Testis (tissue), 3 donors: ENCODE data around the gene SLC35A2. TPM values are rescaled to one million over a fixed set of nuclear protein-coding genes. Genes with fewer than 3 reads are reported as not detected.
"Not testable (repeated sequence)": the region's sequence is repeated elsewhere in the genome, so short reads cannot be mapped to it uniquely, and the experiment has no call there.

Source experiments
- DNase-seq: peaks from one replicate; pipeline ENCODE4 v3.0.0-alpha.2; 2019
- H3K27ac ChIP-seq, 2 donors: fragments of 200-600 bp; sonication (generic); one replicate each; pipeline ENCODE4 v1.5.1; 2019
- H3K27me3 ChIP-seq: fragments of 200-600 bp; sonication (generic); one replicate; pipeline ENCODE4 v1.5.1; 2019
- H3K36me3 ChIP-seq: fragments of 200-600 bp; sonication (generic); one replicate; pipeline ENCODE4 v1.5.1; 2017; ENCODE audit warnings: low read depth; ENCODE audit errors: missing control alignments
- H3K4me1 ChIP-seq: fragments of 200-600 bp; sonication (generic); one replicate; pipeline ENCODE4 v1.5.1; 2019
- H3K4me3 ChIP-seq, 2 donors: fragments of 200-600 bp; sonication (generic); one replicate each; pipeline ENCODE4 v1.5.1; 2017 to 2019
- H3K9me3 ChIP-seq: fragments of 200-600 bp; sonication (generic); one replicate; pipeline ENCODE4 v1.5.1; 2017
- POLR2A ChIP-seq: fragments of 450-650 bp; IDR thresholded peaks from one replicate; pipeline ENCODE4 v1.6.1; 2017; ENCODE audit warnings: antibody characterized with exemption, mild to moderate bottlenecking, moderate library complexity
- WGBS, 2 donors: methylation state at CpG; one replicate each; pipeline ENCODE4 v1.1.5; 2018; 5-methylcytosine and 5-hydroxymethylcytosine counted together
- intact Hi-C: fragments of 100-400 bp; cut with DNase I; formaldehyde crosslinking; loops from one replicate; pipeline ENCODE4 v1.15.1; 2023; ENCODE audit warnings: low total_unique reads
- polyA plus RNA-seq: library from polyadenylated mRNA; stranded (reverse); fragments of 350-450 nt; fragmentation: Illumina TruSeq; extraction: RNeasy Lipid Tissue Mini Kit (QIAGEN cat#74804); gene quantifications from one replicate; pipeline ENCODE4 v1.2.3, GENCODE V29; 2014; ENCODE audit warnings: low read depth, low replicate concordance; ENCODE audit not compliant: insufficient read depth
- small RNA-seq, 2 donors: library from RNA; depleted of rRNA; stranded (forward); fragments of <200 nt; gene quantifications; one replicate each; pipeline ENCODE3, GENCODE V24; 2016
- total RNA-seq, 2 donors: library from RNA; depleted of rRNA; stranded (reverse); fragments of >200 nt; gene quantifications; one replicate each; pipeline ENCODE4 v1.2.3, GENCODE V29; 2016
- TF ChIP-seq, protein P1 (sequence below), 3 experiments: fragments of 450-650 bp in 2 of 3; fragments of 200-600 bp in 1 of 3; sonication (generic) in 1 of 3; IDR thresholded peaks; one replicate each; pipeline ENCODE4 v1.5.1; 2016 to 2019; ENCODE audit warnings: antibody characterized with exemption in 3 of 3, mild to moderate bottlenecking in 2 of 3, moderate library complexity in 1 of 3

The SLC35A2 gene
- total and polyA plus RNA-seq, 3 donors from 2014 or later: 15.9 to 21.6 (median 18.6) TPM

DNA sequence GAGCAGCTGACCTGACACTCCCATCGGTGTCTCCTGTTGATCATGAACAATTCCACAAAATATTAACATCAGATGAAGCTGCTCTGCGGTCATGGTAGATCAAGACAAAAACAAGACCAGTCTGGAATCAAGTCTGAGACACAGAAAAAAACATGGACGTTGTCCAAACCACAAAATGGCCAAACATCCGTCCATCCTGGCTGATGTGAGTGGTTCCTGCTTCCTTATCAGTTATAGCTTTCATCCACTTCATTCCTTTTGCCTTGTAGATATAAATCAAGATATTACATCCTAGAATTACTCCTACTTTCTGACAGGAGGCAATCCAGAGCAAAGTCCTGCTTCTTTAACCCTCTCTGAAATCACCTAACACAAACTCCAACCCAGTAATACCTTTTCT lies 47.2 kb downstream of the SLC35A2 start:
- H3K27me3 ChIP-seq: no peaks in the 10 kb centered on the region
- no peak overlapping the region for H3K27ac ChIP-seq
- H3K4me3 ChIP-seq: no peak overlapping the region
- H3K4me1 ChIP-seq: no peaks in the 10 kb centered on the region
- intact Hi-C loops: no loop called here
- H3K9me3 ChIP-seq: no peaks in the 10 kb centered on the region
- 57 to 63% methylated on average over 4 of the region's 4 CpGs for WGBS, 2 donors
- no peaks in the 10 kb centered on the region for H3K36me3 ChIP-seq
- TF ChIP-seq POLR2A: no peak
- TF ChIP-seq, protein P1, sequence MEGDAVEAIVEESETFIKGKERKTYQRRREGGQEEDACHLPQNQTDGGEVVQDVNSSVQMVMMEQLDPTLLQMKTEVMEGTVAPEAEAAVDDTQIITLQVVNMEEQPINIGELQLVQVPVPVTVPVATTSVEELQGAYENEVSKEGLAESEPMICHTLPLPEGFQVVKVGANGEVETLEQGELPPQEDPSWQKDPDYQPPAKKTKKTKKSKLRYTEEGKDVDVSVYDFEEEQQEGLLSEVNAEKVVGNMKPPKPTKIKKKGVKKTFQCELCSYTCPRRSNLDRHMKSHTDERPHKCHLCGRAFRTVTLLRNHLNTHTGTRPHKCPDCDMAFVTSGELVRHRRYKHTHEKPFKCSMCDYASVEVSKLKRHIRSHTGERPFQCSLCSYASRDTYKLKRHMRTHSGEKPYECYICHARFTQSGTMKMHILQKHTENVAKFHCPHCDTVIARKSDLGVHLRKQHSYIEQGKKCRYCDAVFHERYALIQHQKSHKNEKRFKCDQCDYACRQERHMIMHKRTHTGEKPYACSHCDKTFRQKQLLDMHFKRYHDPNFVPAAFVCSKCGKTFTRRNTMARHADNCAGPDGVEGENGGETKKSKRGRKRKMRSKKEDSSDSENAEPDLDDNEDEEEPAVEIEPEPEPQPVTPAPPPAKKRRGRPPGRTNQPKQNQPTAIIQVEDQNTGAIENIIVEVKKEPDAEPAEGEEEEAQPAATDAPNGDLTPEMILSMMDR (IDR thresholded peaks at IDR 0.05): no peak
- DNase-seq: no peak

DNA sequence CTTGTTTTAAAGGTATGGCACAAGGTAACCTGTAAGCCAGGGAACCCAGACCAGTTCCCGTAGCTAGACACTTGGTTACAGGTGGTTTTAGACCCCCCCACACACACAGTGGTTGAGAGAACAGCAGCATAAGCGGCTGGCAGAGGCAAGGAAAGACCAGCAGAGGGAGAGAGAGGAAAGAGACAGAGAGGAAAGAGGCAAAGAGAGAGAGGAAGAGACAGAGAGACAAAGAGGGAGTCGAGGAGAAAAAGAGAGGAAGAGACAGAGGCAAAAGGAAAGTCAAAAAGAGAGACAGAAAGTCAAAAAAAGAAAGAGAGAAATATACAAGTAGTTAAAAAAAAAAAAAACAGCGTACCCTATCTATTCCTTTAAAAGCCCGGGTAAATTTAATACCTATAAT lies 56.5 kb downstream of the SLC35A2 start:
- intact Hi-C loops: no loop called here

DNA sequence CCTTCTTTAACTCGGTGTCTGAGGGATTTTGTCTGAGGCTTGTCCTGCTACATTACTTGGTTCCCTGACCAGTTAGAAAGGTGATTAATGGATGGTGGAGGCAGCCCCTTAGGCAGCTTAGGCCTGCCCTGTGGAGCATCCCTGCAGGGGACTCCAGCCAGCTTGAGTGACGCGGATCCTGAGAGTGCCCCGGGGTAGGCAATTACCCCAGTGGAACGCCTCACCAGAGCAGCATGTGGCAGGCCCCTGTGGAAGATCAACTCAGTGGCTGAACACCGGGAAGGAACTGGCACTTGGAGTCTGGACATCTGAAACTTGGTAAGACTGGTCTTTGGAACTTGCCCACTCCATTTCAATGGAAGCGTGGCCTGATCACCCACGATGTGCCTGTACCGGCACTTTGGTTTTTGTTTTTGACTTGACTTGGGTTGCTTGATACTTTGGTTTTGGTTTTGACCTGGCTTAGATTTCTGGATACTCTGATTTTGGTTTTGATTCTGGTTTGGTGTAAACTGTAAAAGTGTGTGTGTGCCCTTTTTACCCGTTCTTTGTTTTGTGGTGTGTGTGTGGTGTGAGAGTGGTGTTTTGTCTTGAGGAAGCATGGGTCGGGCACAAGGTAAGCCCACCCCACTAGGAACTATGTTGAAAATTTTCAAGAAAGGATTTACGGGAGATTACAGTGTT lies 57.2 kb downstream of the SLC35A2 start:
- H3K4me1 ChIP-seq, H3K9me3 ChIP-seq, H3K4me3 ChIP-seq, H3K36me3 ChIP-seq, H3K27ac ChIP-seq, intact Hi-C loops, H3K27me3 ChIP-seq, DNase-seq: not testable (repeated sequence)
- 80 to 90% methylated on average over 5 to 12 of the region's 12 CpGs for WGBS, 2 donors

More for the DNA sequence above, 56.5 kb downstream of the SLC35A2 start:
- no peak overlapping the region for H3K27ac ChIP-seq
- no peak overlapping the region for H3K4me3 ChIP-seq
- no peaks in the 10 kb centered on the region for H3K27me3 ChIP-seq
- H3K9me3 ChIP-seq: no peaks in the 10 kb centered on the region
- H3K36me3 ChIP-seq: no peaks in the 10 kb centered on the region
- no peaks in the 10 kb centered on the region for H3K4me1 ChIP-seq
- DNase-seq: peak; percentile 14
- 53 to 55% methylated on average over 5 of the region's 5 CpGs for WGBS, 2 donors
- no peak for TF ChIP-seq POLR2A
- TF ChIP-seq, protein P1 (IDR thresholded peaks at IDR 0.05): no peak

DNA sequence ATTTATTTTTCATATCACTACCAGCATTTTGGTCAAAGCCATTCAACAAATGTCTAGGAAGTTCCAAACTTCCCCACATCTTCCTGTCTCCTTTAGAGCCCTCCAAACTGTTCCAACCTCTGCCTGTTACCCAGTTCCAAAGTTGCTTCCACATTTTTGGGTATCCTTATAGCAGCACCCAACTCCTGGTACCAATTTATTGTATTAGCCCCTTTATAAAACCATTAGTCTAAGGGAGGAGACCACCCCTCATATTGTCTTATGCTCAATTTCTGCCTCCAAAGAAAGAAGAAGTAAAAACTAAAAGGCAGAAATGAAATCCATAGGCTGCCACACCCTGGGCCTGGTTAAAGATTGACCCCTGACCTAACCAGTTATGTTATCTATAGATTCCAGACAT lies 58.0 kb downstream of the SLC35A2 start:
- H3K27me3 ChIP-seq, intact Hi-C loops, H3K36me3 ChIP-seq, H3K9me3 ChIP-seq, DNase-seq, H3K4me3 ChIP-seq, H3K4me1 ChIP-seq, H3K27ac ChIP-seq: not testable (repeated sequence)

Small RNA genes within 50 kb of the gene (small RNA-seq; reads per million reads assigned to genes)
- gene RNU6-722P: 0 reads per million in 2 donors

Other genes starting within 250 kb of the SLC35A2 start
- 1 to 10 TPM; 2.5 to 5.5 TPM for gene WAS, start 227.8 kb downstream of the SLC35A2 start, total RNA-seq
- 4.7 TPM for gene WAS, start 227.8 kb downstream of the SLC35A2 start, polyA plus RNA-seq
- gene SUV39H1, start 214.9 kb downstream of the SLC35A2 start, total RNA-seq: 10 to 100 TPM; 16.5 to 16.7 TPM
- 10.3 TPM for gene SUV39H1, start 214.9 kb downstream of the SLC35A2 start, polyA plus RNA-seq
- not detected for gene GLOD5, start 149.9 kb downstream of the SLC35A2 start, total RNA-seq
- 0.83 TPM for gene GLOD5, start 149.9 kb downstream of the SLC35A2 start, polyA plus RNA-seq
- under 1 TPM in 1 of 2 donors, not detected in 1; 0.24 TPM for gene GATA1, start 125.1 kb downstream of the SLC35A2 start, total RNA-seq
- 1.3 TPM for gene GATA1, start 125.1 kb downstream of the SLC35A2 start, polyA plus RNA-seq
- 100 to 1,000 TPM; 223 to 269 TPM for gene HDAC6, start 109.6 kb downstream of the SLC35A2 start, total RNA-seq
- 147 TPM for gene HDAC6, start 109.6 kb downstream of the SLC35A2 start, polyA plus RNA-seq
- 1 to 10 TPM; 1.4 to 2.0 TPM for gene ERAS, start 85.1 kb downstream of the SLC35A2 start, total RNA-seq
- gene ERAS, start 85.1 kb downstream of the SLC35A2 start, polyA plus RNA-seq: 0.76 TPM
- 10 to 100 TPM; 62.5 to 82.8 TPM for gene PCSK1N, start 76.0 kb downstream of the SLC35A2 start, total RNA-seq
- 8.6 TPM for gene PCSK1N, start 76.0 kb downstream of the SLC35A2 start, polyA plus RNA-seq
- 10 to 100 TPM; 41.2 to 53.2 TPM for gene TIMM17B, start 13.9 kb downstream of the SLC35A2 start, total RNA-seq
- 32.9 TPM for gene TIMM17B, start 13.9 kb downstream of the SLC35A2 start, polyA plus RNA-seq
- gene PQBP1, start 13.7 kb downstream of the SLC35A2 start, total RNA-seq: 10 to 100 TPM; 39.3 to 43.7 TPM
- gene PQBP1, start 13.7 kb downstream of the SLC35A2 start, polyA plus RNA-seq: 37.8 TPM
- gene PIM2, start 7.4 kb upstream of the SLC35A2 start, total RNA-seq: 10 to 100 TPM; 21.5 to 23.0 TPM
- gene PIM2, start 7.4 kb upstream of the SLC35A2 start, polyA plus RNA-seq: 20.6 TPM
- 10 to 100 TPM; 74.3 to 77.1 TPM for gene OTUD5, start 46.0 kb upstream of the SLC35A2 start, total RNA-seq
- gene OTUD5, start 46.0 kb upstream of the SLC35A2 start, polyA plus RNA-seq: 36.2 TPM
- 1 to 10 TPM; 2.4 to 3.3 TPM for gene KCND1, start 60.2 kb upstream of the SLC35A2 start, total RNA-seq
- gene KCND1, start 60.2 kb upstream of the SLC35A2 start, polyA plus RNA-seq: 2.3 TPM
- 10 to 100 TPM; 76.4 to 88.9 TPM for gene GRIPAP1, start 90.6 kb upstream of the SLC35A2 start, total RNA-seq
- gene GRIPAP1, start 90.6 kb upstream of the SLC35A2 start, polyA plus RNA-seq: 44.4 TPM
- 10 to 100 TPM; 53.9 to 66.0 TPM for gene TFE3, start 131.7 kb upstream of the SLC35A2 start, total RNA-seq
- gene TFE3, start 131.7 kb upstream of the SLC35A2 start, polyA plus RNA-seq: 29.3 TPM
- gene CCDC120, start 147.4 kb upstream of the SLC35A2 start, total RNA-seq: 10 to 100 TPM; 11.0 to 11.2 TPM
- 7.5 TPM for gene CCDC120, start 147.4 kb upstream of the SLC35A2 start, polyA plus RNA-seq
- gene PRAF2, start 162.4 kb upstream of the SLC35A2 start, total RNA-seq: 10 to 100 TPM; 43.7 to 58.7 TPM
- 60.9 TPM for gene PRAF2, start 162.4 kb upstream of the SLC35A2 start, polyA plus RNA-seq
- gene WDR45, start 168.2 kb upstream of the SLC35A2 start, total RNA-seq: 10 to 100 TPM; 43.2 to 52.0 TPM
- gene WDR45, start 168.2 kb upstream of the SLC35A2 start, polyA plus RNA-seq: 27.1 TPM
- gene GPKOW, start 212.1 kb upstream of the SLC35A2 start, total RNA-seq: 10 to 100 TPM; 19.6 to 24.8 TPM
- 17.9 TPM for gene GPKOW, start 212.1 kb upstream of the SLC35A2 start, polyA plus RNA-seq